ENCODE results near the gene PTPN14. TPM values are rescaled to one million over a fixed set of nuclear protein-coding genes. Genes with fewer than 3 reads are reported as not detected.

PTPN14 gene
- total and polyA plus RNA-seq, 11 donors = 8.7 to 52.0 (median 33.5) TPM

DNA sequence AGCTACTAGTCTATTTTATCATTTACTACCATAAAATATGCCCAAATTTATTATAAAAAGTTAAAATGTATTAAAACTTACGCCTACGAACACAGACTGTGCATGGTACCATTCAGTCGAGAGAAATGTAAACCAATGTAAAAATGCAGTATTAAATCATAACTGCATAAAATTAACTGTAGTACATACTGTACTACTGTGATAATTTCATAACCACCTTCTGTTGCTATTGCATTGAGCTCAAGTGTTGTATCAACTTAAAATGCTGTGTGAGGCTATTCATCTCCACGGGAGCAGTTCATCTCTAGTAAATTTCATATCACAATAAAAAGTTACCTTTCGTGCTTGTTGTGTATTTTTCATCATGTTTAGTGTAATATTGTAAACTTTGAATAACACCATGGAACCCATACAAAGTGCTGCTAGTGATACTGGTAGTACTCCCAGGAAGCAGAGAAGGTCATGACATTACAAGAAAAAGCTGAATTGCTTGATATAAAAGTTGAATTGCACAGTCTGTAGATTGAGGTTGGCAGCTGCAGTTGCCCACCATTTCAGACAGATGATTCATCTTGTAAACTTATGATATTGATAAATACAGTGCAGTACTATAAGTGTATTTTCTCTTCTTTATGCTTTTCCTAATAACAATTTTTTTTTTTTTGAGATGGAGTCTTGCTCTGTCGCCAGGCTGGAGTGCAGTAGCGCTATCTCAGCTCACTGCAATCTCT is 32.6 kb upstream of the PTPN14 start:
- no peaks in the 10 kb centered on the region for H3K36me3 ChIP-seq
- intact Hi-C loops (cut with DNase I) = loop anchor here in 9 of 10 donors (2.0 to 10.0 kb wide), 8 partner anchors 195 to 372 kb away; no protein-coding TSS in a partner anchor
- 89 to 95% (median 92%) methylated on average over 7 of the region's 7 CpGs for WGBS, 4 donors
- no peaks in the 10 kb centered on the region for H3K27me3 ChIP-seq
- peaks cover 0 to 4% (median 0%) of the 10 kb centered on the region in 12 donors for H3K4me1 ChIP-seq
- H3K27ac ChIP-seq = no peak overlapping the region
- H3K9me3 ChIP-seq = no peaks in the 10 kb centered on the region
- TF ChIP-seq POLR2A (IDR thresholded peaks at IDR 0.05) (no peak), CTCF (IDR thresholded peaks at IDR 0.05) (no peak)
- H3K4me3 ChIP-seq = no peak overlapping the region
- no peak for ATAC-seq
- no peak for DNase-seq

DNA sequence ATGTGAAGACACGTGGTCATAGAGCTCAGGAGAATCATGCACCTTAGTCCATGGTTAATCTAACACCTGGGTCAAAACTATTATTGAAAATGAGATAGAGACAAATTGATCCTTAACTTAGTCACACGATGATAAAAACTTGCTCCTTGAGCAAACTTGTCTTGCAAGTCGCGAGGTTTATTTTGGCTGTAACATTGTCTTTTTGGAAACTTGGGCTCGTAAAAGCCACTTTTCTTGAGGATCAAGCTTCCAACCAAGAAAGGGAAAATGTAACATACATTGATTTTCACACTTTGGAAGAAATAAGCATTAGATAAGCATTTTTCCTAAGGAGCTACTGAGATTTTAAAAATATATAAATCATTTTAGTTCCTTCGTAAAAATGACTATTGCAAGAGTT is 31.7 kb upstream of the PTPN14 start:
- no peak overlapping the region for H3K4me3 ChIP-seq
- no peak for DNase-seq
- H3K9me3 ChIP-seq = no peaks in the 10 kb centered on the region
- intact Hi-C loops (cut with DNase I) = loop anchor here in 6 of 10 donors (5.0 to 10.0 kb wide), 6 partner anchors 196 to 371 kb away; no protein-coding TSS in a partner anchor
- H3K27ac ChIP-seq = no peak overlapping the region
- ATAC-seq = no peak
- 84 to 89% (median 86%) methylated on average over 6 of the region's 6 CpGs for WGBS, 4 donors
- no peaks in the 10 kb centered on the region for H3K27me3 ChIP-seq
- H3K4me1 ChIP-seq = peaks cover 0 to 4% (median 0%) of the 10 kb centered on the region in 12 donors
- no peaks in the 10 kb centered on the region for H3K36me3 ChIP-seq
- TF ChIP-seq CTCF (IDR thresholded peaks at IDR 0.05) = no peak
- no peak for TF ChIP-seq POLR2A (IDR thresholded peaks at IDR 0.05)

DNA sequence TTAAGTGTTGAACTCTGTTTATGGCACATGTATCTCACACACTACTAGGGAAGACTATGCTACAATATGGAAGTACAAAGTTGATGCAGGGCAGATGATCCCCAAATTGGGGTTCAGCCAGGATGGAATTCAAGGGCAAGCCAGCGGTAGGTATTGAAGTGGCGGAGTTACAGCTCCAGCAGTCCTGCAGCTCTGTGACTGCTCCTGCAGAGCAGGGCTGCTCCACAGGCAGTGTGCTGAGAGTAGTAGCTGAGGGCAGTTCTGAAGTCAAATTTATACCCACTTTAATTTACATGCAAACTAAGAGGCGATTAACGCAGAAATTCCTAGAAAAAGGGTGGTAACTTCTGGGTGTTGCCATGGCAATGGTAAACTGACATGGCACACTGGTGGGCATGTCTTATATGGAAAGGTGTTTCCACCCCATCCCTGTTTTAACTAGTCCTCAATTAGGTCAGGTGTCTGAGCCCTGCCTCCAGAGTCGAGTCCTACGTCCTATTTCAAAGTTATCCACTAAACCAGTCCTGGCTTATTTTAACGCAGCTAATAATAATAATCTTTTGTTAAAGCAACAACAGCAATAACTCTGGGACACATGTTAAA is 31.0 kb upstream of the PTPN14 start:
- ATAC-seq = no peak
- no peaks in the 10 kb centered on the region for H3K36me3 ChIP-seq
- H3K27ac ChIP-seq = no peak overlapping the region
- no peak for TF ChIP-seq CTCF (IDR thresholded peaks at IDR 0.05)
- TF ChIP-seq POLR2A (IDR thresholded peaks at IDR 0.05) = no peak
- intact Hi-C loops (cut with DNase I) = loop anchor here in 6 of 10 donors (5.0 to 10.0 kb wide), 6 partner anchors 195 to 370 kb away; no protein-coding TSS in a partner anchor
- no peak overlapping the region for H3K4me3 ChIP-seq
- DNase-seq = no peak
- H3K4me1 ChIP-seq = peaks cover 0 to 4% (median 0%) of the 10 kb centered on the region in 12 donors
- H3K27me3 ChIP-seq = no peaks in the 10 kb centered on the region
- WGBS, 4 donors = 71 to 82% (median 80%) methylated on average over 7 of the region's 7 CpGs
- peaks cover 0 to 2% (median 0%) of the 10 kb centered on the region in 12 donors for H3K9me3 ChIP-seq

DNA sequence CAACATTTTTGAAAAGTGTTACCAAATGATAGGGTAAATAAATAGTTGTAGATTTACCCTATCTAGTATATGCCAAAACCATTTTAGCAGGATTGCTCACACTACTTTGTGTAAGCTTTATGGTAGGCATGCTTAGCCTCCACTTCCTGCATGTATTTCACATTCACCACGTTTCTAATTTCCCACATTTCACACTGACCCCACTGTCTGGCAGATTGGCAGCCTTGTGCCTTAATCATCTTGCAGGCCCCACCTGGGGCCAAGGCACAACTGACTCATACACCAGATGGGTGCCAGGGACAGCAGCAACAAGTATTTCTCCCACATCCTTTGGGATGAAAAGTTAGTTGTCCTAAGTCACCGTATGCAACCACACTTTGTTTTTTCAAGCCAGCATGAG is 30.4 kb upstream of the PTPN14 start:
- ATAC-seq (peak in 3 of 4 donors; percentile 9 to 59 (median 45)), DNase-seq (no peak)
- intact Hi-C loops (cut with DNase I) = loop anchor here in 6 of 10 donors (5.0 to 10.0 kb wide), 6 partner anchors 194 to 369 kb away; no protein-coding TSS in a partner anchor
- H3K27ac ChIP-seq = no peak overlapping the region
- TF ChIP-seq POLR2A (IDR thresholded peaks at IDR 0.05) (no peak), CTCF (IDR thresholded peaks at IDR 0.05) (no peak)
- H3K27me3 ChIP-seq = no peaks in the 10 kb centered on the region
- peaks cover 0 to 4% (median 0%) of the 10 kb centered on the region in 12 donors for H3K4me1 ChIP-seq
- H3K4me3 ChIP-seq = no peak overlapping the region
- H3K9me3 ChIP-seq = peaks cover 0 to 8% (median 1%) of the 10 kb centered on the region in 12 donors
- 50 to 59% (median 54%) methylated on average over 2 of the region's 2 CpGs for WGBS, 4 donors
- H3K36me3 ChIP-seq = no peaks in the 10 kb centered on the region
